Heart left ventricle (tissue), 13 donors: ENCODE data around the gene SRRM5.

Experiments
- POLR2A ChIP-seq, 2 donors: fragments of 450-650 bp; IDR thresholded peaks; one replicate each; pipeline ENCODE4 v1.6.1; 2017; ENCODE audit warnings: antibody characterized with exemption in 2 of 2, mild to moderate bottlenecking in 2 of 2, moderate library complexity in 2 of 2
- TF ChIP-seq, protein P1 (sequence below), 12 donors: fragments of 200-600 bp; sonication (generic) in 4 of 12; IDR thresholded peaks; one replicate each; pipeline versions ENCODE4 v1.5.0 to v1.8.0; 2018 to 2022; ENCODE audit warnings: antibody characterized with exemption in 12 of 12, mild to moderate bottlenecking in 5 of 12
- donor health status: ischemic (EF 13 %, LVEDD 7.1; RV severe dilation, severe dysfunction).
- donor health status: DM: no; HTN: yes; CAD: no.
- donor health status: DM: no; HTN: no; CAD: no.
- donor health status: ischemic (EF 25% LVEDD 6.9; RV normal size, moderate dysfunction).
- donor health status: ischemic (EF 25% LVEDD 5.7; RV mildly dilated, moderate dysfunction).
- donor health status: ischemic (EF 35%, LVEDD 5.7; RV mildly dilated, moderate dysfunction).
- donor health status: nonischemic (EF 11% LVEDD 7.7; RV severe dilation, severe dysfunction).
- donor health status: DM: yes; HTN: yes; CAD: no.
- donor health status: PGD.
- donor health status: ischemic (EF 29% LVEDD 5.4; RV normal size, mild dysfunction).
- donor health status: nonischemic (EF 23%, LVEDD 6.1; RV moderate dilation, normal function).

DNA sequence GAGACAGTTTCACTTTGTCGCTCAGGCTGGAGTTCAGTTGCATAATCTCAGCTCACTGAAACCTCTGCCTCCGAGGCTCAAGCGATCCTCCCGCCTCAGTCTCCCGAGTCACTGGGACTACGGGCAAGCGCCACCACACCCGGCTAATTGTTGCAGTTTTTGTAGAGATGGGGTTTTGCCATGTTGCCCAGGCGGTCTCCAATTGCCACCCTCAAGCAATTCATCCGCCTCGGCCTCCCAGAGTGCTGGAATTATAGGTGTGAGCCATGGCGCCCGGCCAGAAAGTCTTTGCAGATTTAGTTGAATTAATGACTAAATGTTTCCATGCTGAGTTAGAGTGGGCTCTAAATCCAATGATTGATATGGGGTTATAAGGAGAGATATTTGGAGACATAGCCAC lies 32.3 kb downstream of the SRRM5 start:
- TF ChIP-seq, protein P1, sequence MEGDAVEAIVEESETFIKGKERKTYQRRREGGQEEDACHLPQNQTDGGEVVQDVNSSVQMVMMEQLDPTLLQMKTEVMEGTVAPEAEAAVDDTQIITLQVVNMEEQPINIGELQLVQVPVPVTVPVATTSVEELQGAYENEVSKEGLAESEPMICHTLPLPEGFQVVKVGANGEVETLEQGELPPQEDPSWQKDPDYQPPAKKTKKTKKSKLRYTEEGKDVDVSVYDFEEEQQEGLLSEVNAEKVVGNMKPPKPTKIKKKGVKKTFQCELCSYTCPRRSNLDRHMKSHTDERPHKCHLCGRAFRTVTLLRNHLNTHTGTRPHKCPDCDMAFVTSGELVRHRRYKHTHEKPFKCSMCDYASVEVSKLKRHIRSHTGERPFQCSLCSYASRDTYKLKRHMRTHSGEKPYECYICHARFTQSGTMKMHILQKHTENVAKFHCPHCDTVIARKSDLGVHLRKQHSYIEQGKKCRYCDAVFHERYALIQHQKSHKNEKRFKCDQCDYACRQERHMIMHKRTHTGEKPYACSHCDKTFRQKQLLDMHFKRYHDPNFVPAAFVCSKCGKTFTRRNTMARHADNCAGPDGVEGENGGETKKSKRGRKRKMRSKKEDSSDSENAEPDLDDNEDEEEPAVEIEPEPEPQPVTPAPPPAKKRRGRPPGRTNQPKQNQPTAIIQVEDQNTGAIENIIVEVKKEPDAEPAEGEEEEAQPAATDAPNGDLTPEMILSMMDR (IDR thresholded peaks at IDR 0.05), result no peak
- TF ChIP-seq POLR2A (IDR thresholded peaks at IDR 0.05), result no peak
